Peyer's patch (tissue), 4 donors: Measurements from ENCODE around the gene EEF1AKMT3. TPM values are rescaled to one million over a fixed set of nuclear protein-coding genes. Genes with fewer than 3 reads are reported as not detected.

Experiments used
- DNase-seq, 3 donors: peaks; one replicate each; pipeline ENCODE4 v3.0.0-alpha.2; 2017 to 2019
- H3K27ac ChIP-seq, 4 donors: fragments of 200-600 bp; sonication (generic); one replicate each; pipeline ENCODE4 v1.5.1; 2016 to 2019
- H3K27me3 ChIP-seq, 2 donors: fragments of 200-600 bp; sonication (generic); one replicate each; pipeline ENCODE4 v1.5.1; 2019
- H3K36me3 ChIP-seq, 3 donors: fragments of 200-600 bp; sonication (generic); one replicate each; pipeline ENCODE4 v1.5.1; 2016 to 2019
- H3K4me1 ChIP-seq, 4 donors: fragments of 200-600 bp; sonication (generic); one replicate each; pipeline ENCODE4 v1.5.1; 2016 to 2019
- H3K4me3 ChIP-seq, 4 donors: fragments of 200-600 bp; sonication (generic); 1 replicate in 3 of 4; 2 replicates in 1 of 4; pipeline ENCODE4 v1.5.1; 2016 to 2019; ENCODE audit warnings: mild to moderate bottlenecking in 1 of 4
- H3K9me3 ChIP-seq, 4 donors: fragments of 200-600 bp; sonication (generic); one replicate each; pipeline ENCODE4 v1.5.1; 2016 to 2019; ENCODE audit warnings: mild to moderate bottlenecking in 1 of 4
- CTCF ChIP-seq, 6 experiments: fragments of 450-650 bp in 4 of 6; fragments of 200-600 bp in 2 of 6; sonication (generic) in 1 of 6; IDR thresholded peaks; one replicate each; pipeline ENCODE4 v1.5.1; 2017 to 2019; ENCODE audit warnings: antibody characterized with exemption in 6 of 6, mild to moderate bottlenecking in 3 of 6, moderate library complexity in 1 of 6
- POLR2A ChIP-seq, 2 donors: fragments of 450-650 bp; IDR thresholded peaks; one replicate each; pipeline ENCODE4 v1.5.1; 2017; ENCODE audit warnings: antibody characterized with exemption in 2 of 2, mild to moderate bottlenecking in 2 of 2, moderate library complexity in 2 of 2
- total RNA-seq, 4 donors: library from RNA; depleted of rRNA; stranded (reverse); fragments of >200 nt; gene quantifications; one replicate each; pipeline ENCODE4 v1.1.0, GENCODE V29; 2016

EEF1AKMT3 gene
- total RNA-seq, 4 donors from 2014 or later, result 1.4 to 7.4 (median 2.7) TPM

DNA sequence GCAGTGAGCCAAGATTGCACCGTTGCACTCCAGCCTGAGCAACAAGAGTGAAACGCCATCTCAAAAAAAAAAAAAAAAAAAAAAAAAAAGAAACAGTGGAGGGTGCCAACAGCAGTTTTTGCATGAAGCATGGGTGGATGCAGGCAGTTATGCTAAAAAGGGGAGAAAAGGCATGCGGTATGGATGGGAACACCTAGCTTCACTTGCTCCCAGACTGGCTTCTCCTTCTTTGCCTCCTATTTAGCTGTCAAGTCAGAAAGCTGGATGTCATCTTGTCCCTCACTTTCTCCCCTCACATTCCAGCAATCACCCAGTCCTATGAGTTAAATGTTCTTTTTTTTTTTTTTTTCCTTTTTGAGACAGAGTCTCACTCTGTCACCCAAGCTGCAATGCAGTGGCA is 2.6 kb downstream of the EEF1AKMT3 start:
- TF ChIP-seq CTCF (IDR thresholded peaks at IDR 0.05) (no peak), POLR2A (IDR thresholded peaks at IDR 0.05) (no peak)
- peaks cover 0 to 9% (median 3%) of the 10 kb centered on the region in 4 donors for H3K4me1 ChIP-seq
- H3K27me3 ChIP-seq, result no peaks in the 10 kb centered on the region
- no peak for DNase-seq
- no peaks in the 10 kb centered on the region for H3K36me3 ChIP-seq
- no peaks in the 10 kb centered on the region for H3K9me3 ChIP-seq
- no peak overlapping the region for H3K27ac ChIP-seq
- H3K4me3 ChIP-seq, result no peak overlapping the region

DNA sequence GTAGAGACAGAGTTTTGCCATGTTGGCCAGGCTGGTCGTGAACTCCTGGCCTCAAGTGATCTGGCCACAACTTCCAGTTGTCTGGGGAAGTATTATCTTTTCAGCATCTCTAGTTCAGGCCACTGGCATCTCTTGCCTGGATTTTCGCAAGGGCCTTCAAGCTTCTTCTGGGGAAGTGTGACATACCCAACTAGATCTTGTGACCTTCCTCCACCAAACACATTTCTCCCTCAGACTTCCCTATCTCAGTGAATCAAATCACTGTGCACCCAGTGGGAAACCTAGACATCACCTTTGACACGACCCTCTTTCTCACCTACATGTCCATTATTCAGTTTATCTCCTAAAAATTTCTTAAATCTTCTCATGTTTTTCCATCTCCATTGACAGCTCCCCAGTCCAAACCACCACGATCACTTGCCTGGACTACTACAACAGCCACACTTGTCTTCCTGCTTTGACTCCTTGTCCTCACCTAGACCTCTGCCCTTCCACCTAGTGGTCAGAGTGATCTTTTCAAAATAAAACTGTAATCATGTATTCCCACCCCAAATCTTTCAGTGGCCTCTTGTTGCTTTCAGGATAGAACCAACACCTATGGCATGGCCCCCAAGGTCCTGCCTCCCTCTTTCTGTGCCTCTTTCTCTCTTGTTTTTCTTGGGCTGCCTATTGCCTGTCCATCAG is 3.3 kb downstream of the EEF1AKMT3 start:
- Histone ChIP-seq H3K4me1 (peaks cover 0 to 9% (median 3%) of the 10 kb centered on the region in 4 donors), H3K36me3 (no peaks in the 10 kb centered on the region), H3K27me3 (no peaks in the 10 kb centered on the region), H3K4me3 (no peak overlapping the region), H3K27ac (no peak overlapping the region), H3K9me3 (no peaks in the 10 kb centered on the region)
- TF ChIP-seq POLR2A (IDR thresholded peaks at IDR 0.05) (no peak), CTCF (IDR thresholded peaks at IDR 0.05) (no peak)
- DNase-seq, result peak in 1 of 3 donors; percentile 30

DNA sequence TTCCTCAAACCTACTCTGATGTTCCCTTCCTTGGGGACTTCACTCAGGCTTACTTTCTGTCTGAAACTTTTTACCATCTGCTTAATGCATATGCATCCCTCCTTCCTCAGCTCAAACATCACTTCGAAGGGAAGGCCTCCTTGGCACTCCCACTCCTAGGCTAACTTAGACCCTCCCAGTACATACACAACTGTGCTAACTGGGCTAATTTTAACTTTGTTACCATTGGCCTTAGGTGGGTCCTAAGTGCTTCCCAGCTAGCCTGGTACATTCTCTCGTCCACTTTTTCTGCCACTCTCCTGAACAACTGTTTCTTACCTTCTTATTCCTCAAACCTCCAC is 3.8 kb downstream of the EEF1AKMT3 start:
- Histone ChIP-seq H3K36me3 (no peaks in the 10 kb centered on the region), H3K4me3 (no peak overlapping the region), H3K27ac (no peak overlapping the region), H3K27me3 (no peaks in the 10 kb centered on the region), H3K9me3 (no peaks in the 10 kb centered on the region), H3K4me1 (peaks cover 0 to 4% (median under 1%) of the 10 kb centered on the region in 4 donors)
- DNase-seq, result peak in 1 of 3 donors; percentile 2
- TF ChIP-seq CTCF (IDR thresholded peaks at IDR 0.05), result no peak
- TF ChIP-seq POLR2A (IDR thresholded peaks at IDR 0.05), result no peak

- Histone ChIP-seq H3K27ac (no peak overlapping the region), H3K9me3 (no peaks in the 10 kb centered on the region), H3K4me1 (peaks cover 0 to 2% (median 0%) of the 10 kb centered on the region in 4 donors), H3K4me3 (no peak overlapping the region), H3K27me3 (no peaks in the 10 kb centered on the region), H3K36me3 (no peaks in the 10 kb centered on the region)
- TF ChIP-seq CTCF (IDR thresholded peaks at IDR 0.05) (no peak), POLR2A (IDR thresholded peaks at IDR 0.05) (no peak)
- peak in 1 of 3 donors; percentile 36 for DNase-seq
Measured at GRCh38 chr12:57777367-57777766, 5.0 kb downstream of the EEF1AKMT3 start.

- Histone ChIP-seq H3K4me1 (peaks cover 0 to 4% (median 0%) of the 10 kb centered on the region in 4 donors), H3K27me3 (no peaks in the 10 kb centered on the region), H3K4me3 (no peak overlapping the region), H3K27ac (no peak overlapping the region), H3K36me3 (no peaks in the 10 kb centered on the region), H3K9me3 (no peaks in the 10 kb centered on the region)
- TF ChIP-seq POLR2A (IDR thresholded peaks at IDR 0.05) (no peak), CTCF (IDR thresholded peaks at IDR 0.05) (no peak)
- peak in 1 of 3 donors; percentile 17 for DNase-seq
Measured at GRCh38 chr12:57777911-57778310, 5.5 kb downstream of the EEF1AKMT3 start.
